HG03571 (cell line): ENCODE results near the gene DDX42.
"Not testable (repeated sequence)": the region's sequence is repeated elsewhere in the genome, so short reads cannot be mapped to it uniquely, and the experiment has no call there.

Experiments used
- ATAC-seq: cut with Tn5 transposase; IDR thresholded peaks from one replicate; pipeline ENCODE4 v1.9.1; 2021; ENCODE audit not compliant: unreplicated experiment

Gene DDX42

GRCh38 chr17:63837480-63837879 lies 63.5 kb downstream of the DDX42 start:
- ATAC-seq = no peak

DNA sequence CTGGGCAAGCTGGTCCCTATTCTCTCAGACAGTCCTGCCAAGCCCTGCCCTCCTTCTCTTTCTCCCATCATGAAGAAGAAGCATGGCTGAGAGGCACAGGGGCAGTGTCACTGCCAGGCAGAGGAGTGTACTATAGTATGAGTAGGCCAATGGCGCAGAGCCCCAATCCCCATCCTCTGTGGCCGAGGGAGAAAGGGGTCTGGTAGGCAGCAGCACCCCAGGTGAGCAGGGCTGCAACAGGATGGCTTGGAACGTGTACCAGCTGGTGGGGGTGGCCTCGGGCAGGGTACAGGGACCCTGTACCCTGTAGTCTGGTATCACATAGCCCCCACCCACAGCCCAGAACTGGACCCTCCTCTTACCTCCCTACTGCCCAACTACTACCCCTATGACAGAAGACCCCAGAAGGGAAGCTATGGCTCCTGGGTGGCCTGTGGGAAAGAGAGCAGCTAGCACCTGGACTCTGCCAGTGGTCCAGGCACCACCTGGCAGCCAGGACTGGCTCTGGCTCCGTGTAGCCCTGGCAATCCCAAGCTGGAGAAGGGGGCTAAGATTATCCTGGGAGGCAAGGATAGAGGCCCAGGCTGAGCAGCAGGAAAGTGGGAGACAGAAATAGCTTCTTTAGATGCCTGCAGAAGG lies 64.1 kb downstream of the DDX42 start:
- ATAC-seq = no peak

- no peak for ATAC-seq
Observed at GRCh38 chr17:63838631-63839171, 64.7 kb downstream of the DDX42 start.

DNA sequence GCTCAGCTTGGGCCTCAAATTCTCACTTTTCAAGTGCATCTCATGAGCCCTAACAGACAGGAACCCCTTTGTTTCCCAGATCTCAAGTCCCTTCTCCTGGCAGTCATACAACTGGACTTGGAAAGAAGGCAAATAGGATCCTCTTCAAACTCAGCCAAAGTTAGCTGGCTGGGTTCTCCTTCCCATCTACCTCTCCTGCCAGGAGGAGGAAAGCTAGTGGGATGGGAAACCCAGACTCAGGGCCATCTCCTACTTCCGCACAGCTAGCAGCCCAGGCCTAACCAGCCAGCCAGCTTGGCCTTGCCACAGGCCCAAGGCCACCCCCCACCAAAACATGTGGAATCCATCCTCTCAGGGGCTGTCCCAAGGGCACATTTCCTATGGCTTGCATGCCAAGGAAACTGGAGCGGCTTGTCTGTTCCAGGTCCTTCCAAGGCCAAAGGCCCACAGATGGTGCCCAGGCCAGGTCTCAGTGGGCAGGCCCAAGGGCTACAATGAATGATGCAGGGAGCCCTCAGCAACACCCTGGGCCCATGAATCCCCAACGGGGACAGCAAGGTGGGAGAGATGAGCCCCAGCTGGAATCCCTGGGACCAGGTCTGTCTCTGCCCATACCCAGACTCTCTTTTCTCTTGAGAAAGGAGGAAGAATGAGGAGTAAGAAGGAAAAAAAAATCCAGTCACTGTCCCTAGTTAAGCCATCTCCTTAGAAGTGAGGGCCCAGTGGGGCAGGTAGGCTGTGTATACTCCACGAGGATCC lies 66.8 kb downstream of the DDX42 start:
- ATAC-seq = no peak

DNA sequence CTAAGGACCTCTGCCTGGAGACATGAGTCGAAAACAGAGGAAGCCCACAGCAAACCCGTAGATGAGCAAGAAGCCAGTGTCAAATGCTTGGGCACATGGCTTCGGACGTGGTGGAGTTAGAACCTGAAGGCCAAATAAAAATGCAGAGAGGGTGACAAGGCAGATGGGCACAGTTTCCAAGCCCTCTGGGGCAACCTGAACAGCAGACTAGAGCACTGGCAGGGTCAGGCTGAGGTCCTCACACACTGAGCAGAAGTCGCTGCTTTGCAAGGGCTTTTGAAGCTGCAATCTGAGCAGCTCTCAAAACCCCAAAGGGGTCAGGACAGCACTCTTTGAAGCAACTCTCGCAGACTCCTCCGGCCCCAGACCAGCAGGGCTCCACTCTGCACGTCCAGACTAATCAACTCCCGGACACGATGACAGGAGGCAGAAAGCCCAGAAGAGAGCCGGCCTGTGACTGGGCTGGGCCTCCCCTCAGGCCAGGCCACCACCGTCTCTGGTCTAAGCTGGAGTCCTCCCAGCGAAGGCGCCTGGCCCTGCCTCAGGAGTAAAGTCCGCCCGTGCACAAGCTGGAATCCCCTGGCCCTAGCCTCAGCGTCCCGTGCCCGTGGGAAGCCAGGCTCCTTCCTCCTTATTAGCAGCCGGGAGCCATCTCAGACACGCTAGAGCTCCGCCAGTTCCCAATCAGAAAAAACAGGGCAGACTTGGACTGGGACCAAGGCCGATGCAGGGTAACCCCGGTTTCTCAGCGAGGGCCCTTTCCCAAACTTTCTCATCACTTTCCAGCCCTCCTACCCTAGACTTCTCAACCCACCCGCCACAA lies 67.6 kb downstream of the DDX42 start:
- no peak for ATAC-seq

DNA sequence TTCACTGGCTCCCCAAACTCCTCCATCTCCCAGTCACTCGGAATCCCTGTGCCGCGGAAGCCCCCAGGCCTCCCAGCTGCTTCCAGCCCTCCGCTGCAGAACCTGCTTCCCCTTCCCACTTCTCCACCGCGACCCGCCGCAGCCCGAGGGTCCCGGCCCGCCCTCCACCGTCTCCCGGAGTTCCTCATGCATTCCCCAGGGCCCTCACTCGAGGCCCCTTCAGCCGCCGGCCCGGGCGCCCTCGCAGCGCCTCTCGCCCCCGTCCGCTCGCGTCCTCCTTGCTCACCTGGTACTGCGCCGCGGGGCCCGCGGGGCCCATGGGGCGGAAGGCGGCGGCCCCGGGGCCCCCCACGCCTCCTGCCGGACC lies 68.2 kb downstream of the DDX42 start:
- ATAC-seq = peak; percentile 20

- peak; percentile 68 for ATAC-seq
Observed at GRCh38 chr17:63842540-63843386, 68.8 kb downstream of the DDX42 start, which contains the start of gene SMARCD2. Gene SMARCD2, minus strand, starts transcription at chr17:63842685. Its CDS starts 11 bp downstream, at chr17:63842674.

DNA sequence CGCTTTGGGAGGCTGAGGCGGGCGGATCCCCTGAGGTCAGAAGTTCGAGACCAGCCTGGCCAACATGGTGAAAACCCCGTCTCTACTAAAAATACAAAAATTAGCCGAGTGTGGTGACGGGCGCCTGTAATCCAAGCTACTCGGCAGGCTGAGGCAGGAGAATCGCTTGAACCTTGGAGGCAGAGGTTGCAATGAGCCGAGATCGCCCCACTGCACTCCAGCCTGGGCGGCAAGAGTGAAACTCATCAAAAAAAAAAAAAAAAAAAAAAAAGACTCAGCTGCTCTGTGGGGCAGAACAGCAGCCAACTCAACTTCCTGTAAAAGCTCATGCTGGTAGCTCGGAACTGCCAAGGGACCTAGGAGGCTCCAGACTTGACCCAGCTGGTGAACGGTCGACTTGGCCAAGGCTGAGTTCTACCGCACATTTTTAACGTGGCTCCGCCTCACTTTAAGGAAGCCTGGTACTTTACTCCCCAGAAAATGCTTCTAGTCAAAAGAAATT lies 69.5 kb downstream of the DDX42 start:
- ATAC-seq = not testable (repeated sequence)

- no peak for ATAC-seq
Observed at GRCh38 chr17:63843910-63844677, 70.1 kb downstream of the DDX42 start.

DNA sequence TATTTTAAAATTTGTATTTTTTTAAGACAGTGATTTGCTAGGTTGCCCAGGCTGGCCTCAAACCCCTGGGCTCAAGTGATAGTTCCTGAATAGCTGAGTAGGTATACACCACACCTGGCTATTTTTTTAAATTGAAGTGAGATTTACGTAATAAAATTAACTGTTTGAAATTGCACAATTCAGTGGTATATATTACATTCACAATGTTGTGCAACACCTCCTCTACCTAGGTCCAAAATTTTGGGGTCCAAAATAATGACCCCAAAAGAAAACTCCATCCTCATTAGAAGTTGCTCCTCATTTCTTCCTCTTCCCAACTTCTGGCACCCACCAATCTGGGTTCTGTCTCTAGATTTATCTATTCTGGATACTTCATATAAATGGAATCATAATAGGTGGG lies 71.5 kb downstream of the DDX42 start:
- no peak for ATAC-seq

DNA sequence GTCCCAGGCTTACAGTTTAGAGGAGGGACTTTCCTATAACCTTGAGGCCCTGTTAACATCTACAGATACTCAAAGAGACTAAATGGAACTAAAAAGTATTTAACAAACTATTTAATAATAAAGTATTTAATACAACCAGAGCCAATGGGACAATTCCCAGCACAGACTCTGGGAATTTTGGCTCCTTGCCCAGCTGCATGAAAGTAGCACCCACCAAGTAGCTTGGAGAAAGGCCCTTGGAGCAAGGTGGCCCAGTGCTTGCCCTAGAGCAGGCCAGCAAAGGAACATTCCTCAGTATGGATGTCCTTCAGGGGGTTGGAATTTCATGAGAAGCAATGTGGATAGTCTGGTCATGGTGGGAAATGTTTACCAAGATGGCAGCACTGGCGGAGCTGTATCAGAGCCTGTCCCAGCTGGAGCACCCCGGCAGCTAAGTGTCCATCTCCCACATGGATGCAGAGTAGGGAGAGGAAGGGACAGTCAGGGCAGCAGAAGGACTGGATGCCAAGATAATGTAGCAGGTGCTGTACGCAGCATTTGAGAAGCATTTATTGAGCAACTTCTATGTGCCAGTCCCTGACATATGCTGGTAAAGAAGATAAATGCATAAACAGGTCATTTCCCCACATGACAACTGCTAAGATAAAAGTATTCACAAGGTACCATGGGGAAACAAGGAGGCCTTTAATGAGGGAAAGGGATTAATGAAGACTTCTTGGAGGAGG lies 73.7 kb downstream of the DDX42 start:
- ATAC-seq = no peak

DNA sequence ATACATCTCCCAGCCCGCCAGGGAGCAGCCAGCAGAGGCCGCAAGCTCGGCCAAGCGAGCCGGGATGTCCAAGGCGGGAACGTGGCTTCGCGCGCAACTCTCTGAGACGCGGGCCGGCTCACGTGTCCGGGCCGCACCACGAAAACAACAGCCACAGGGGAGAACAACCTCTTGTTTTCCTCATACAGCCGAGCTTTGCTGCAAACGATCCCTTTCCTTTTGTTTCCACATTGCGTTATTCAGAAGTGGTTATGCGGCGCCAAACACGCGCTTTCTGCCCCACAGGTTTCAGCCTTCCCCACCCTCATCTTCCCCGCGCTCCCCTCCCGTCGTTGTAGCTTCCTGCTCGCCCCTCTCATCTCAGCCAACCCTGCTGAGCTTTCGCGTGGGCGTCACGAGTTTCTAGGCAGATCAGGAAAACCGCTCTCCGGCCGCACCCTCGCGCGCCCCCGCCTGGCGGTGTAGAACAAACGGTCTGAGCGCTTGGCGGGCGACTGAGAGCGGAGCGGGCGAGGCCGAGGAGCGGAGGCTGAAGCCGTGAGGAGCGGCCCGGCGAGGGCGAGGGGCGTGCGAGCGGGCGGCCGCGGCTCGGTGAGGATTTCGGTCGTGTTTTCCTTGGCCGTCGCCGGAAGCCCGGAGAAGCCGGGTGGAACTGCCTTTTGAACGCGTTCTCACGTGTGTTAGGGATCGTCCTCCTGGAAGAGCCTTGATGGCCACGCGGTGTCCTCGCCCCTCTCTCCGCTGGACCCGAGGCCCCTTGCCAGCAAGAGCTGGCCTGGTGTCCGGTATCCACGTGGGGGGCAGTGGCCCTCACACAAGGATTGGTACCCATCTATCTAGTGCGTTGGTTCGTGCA lies 75.1 kb downstream of the DDX42 start:
- peak; percentile 78 for ATAC-seq

DNA sequence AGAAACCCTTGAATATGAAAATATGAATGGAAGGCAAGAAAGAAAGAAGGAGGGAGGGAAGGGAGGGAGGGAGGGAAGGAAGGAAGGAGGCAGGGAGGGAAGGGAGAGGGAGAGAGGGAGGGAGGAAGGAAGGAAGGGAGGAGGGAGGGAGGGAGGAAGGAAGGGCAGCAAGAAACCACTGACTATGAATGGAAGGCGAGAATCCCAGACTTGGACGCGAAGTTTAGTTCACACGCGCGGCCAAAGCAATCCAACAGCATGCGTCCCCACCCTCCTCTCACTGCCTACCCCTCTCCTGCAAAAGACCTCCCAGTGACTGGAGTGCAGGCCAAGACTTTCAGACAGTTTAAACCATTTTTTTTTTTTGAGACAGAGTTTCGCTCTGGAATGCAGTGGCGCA lies 76.4 kb downstream of the DDX42 start:
- ATAC-seq = no peak

DNA sequence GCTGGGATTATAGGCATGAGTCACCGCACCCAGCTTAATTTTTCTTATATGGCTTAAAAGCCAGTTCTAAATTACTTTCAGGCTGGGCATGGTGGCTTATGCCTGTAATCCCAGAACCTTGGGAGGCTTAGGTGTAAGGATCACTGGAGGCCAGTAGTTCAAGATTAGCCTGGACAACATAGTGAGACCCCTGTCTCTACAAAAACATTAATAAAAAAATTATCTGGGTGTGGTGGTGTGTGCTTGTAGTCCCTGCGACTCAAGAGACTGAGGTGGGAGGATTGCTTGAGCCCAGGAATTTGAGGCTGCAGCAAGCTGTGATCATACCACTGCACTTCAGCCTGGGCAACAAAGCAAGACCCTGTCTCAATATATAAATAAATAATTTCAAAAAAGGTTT lies 79.3 kb downstream of the DDX42 start:
- ATAC-seq = no peak

DNA sequence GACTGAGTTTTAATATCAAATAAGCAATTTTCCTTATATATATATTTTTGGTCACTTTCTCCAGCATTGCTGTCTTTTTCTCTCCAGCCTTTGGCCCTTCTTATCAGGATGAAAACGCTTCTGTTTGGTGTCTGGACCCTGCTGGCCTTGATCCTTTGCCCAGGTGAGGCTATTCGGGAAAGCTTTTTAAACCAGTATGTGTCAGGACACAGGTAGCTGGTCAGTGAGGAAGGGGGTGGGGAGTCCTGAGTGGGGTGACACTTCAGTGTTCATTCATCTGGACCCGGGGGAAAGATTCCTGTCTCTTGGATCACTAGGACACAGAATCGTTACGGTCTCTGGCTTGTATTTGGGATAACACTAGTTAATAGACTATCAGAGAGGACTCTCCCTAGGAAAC lies 80.7 kb downstream of the DDX42 start:
- ATAC-seq = no peak

DNA sequence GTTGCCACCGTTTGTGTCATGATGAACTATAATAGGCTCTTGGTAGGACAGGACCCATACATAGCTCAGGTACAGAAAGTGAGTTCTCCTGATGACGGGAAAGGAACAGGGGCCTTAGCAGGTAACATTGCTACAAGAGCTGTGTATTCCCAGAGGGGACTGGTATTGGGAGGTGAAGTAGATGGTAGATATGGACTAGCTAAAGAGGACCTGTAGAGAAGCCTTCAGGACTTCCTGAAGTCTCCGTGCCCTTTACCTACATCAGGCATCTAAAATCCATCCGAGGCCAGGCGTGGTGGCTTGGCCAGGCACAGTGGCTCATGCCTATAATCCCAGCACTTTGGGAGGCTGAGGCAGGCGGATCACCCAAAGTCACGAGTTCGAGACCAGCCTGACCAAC lies 81.2 kb downstream of the DDX42 start:
- ATAC-seq = no peak

DNA sequence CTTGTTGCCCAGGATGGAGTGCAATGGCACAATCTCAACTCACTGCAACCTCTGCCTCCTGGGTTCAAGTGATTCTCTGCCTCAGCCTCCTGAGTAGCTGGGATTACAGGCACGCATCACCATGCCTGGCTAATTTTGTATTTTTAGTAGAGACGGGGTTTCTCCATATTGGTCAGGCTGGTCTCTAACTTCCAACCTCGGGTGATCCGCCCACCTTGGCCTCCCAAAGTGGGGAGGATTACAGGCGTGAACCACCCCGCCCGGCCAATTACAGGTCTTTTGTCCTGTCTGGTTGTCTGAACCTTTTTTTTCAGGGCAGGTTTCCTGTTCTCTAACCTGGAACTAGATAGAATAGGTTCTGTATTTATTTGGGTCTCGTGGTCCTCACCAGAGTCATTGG lies 82.5 kb downstream of the DDX42 start:
- not testable (repeated sequence) for ATAC-seq

DNA sequence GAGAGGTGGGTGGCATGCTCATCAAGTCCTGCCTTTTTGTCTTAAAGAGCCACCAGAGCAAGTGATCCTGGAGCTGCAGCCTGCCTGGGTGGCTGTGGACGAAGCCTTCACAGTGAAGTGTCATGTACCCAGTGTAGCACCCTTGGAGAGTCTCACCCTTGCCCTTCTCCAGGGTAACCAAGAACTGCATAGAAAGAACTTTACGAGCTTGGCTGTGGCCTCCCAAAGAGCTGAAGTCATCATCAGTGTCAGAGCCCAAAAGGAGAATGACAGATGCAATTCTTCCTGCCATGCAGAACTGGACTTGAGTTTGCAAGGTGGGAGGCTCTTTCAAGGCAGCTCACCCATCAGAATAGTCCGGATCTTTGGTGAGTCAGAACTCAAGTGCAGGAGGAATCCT lies 85.3 kb downstream of the DDX42 start:
- ATAC-seq = no peak
